Urinary bladder (tissue), 4 donors: ENCODE data around the gene FAM177A1. TPM values are rescaled to one million over a fixed set of nuclear protein-coding genes. Genes with fewer than 3 reads are reported as not detected.

Experiments
- DNase-seq: peaks from one replicate; pipeline ENCODE4 v3.0.0-alpha.2; 2015; ENCODE audit errors: extremely low spot score
- H3K27ac ChIP-seq: one replicate; pipeline ENCODE4 v1.5.1; 2013; ENCODE audit warnings: low read depth, mild to moderate bottlenecking, moderate library complexity
- H3K36me3 ChIP-seq: one replicate; pipeline ENCODE4 v1.6.1; 2013; ENCODE audit warnings: mild to moderate bottlenecking, moderate library complexity; ENCODE audit not compliant: insufficient read depth
- H3K4me1 ChIP-seq: one replicate; pipeline ENCODE4 v1.6.1; 2013; ENCODE audit warnings: mild to moderate bottlenecking, moderate library complexity; ENCODE audit not compliant: insufficient read depth
- H3K4me3 ChIP-seq: one replicate; pipeline ENCODE4 v1.5.1; 2013; ENCODE audit warnings: low read depth, low read length
- WGBS: extraction: QIAGEN DNeasy Blood & Tissue Kit; methylation state at CpG from one replicate; pipeline ENCODE4 v1.1.7; 2013; 5-methylcytosine and 5-hydroxymethylcytosine counted together
- polyA plus RNA-seq: library from polyadenylated mRNA; stranded (reverse); fragments of 200-250 nt; gene quantifications from one replicate; pipeline ENCODE4 v1.2.3, GENCODE V29; 2013
- total RNA-seq: library from RNA; depleted of rRNA; stranded (reverse); fragments of >200 nt; gene quantifications from one replicate; pipeline ENCODE4 v1.2.3, GENCODE V29; 2014
- donor health status: healthy with polysubstance abuse.
- donor health status: healthy.

Gene FAM177A1
- total and polyA plus RNA-seq, 2 donors, result 49.5 to 72.6 TPM

- Histone ChIP-seq H3K27ac (peak overlapping the region; percentile 98), H3K4me1 (no peaks in the 10 kb centered on the region), H3K36me3 (no peaks in the 10 kb centered on the region), H3K4me3 (peak overlapping the region; percentile 73)
- peak; percentile 45 for DNase-seq
- 6% methylated on average over 23 of the region's 23 CpGs for WGBS
These were observed 76.8 kb downstream of the FAM177A1 start for GRCh38 chr14:35122696-35123387.

GRCh38 chr14:35123388-35123703 lies 77.3 kb downstream of the FAM177A1 start:
- H3K36me3 ChIP-seq, result no peaks in the 10 kb centered on the region
- peak overlapping the region; percentile 73 for H3K4me3 ChIP-seq
- no peak overlapping the region for H3K27ac ChIP-seq
- DNase-seq, result no peak
- no peaks in the 10 kb centered on the region for H3K4me1 ChIP-seq
- WGBS, result 52% methylated on average over 3 of the region's 3 CpGs

- H3K36me3 ChIP-seq, result no peaks in the 10 kb centered on the region
These were observed 78.1 kb downstream of the FAM177A1 start for GRCh38 chr14:35124127-35124526.

More at GRCh38 chr14:35124127-35124526, 78.1 kb downstream of the FAM177A1 start:
- H3K4me1 ChIP-seq, result no peaks in the 10 kb centered on the region
- DNase-seq, result no peak
- H3K4me3 ChIP-seq, result no peak overlapping the region
- 97% methylated on average over 1 of the region's 1 CpG for WGBS
- H3K27ac ChIP-seq, result no peak overlapping the region

Other genes with a start within 250 kb of the FAM177A1 start
- 38.3 TPM for gene BAZ1A, start 170.9 kb upstream of the FAM177A1 start, total RNA-seq
- 14.8 TPM for gene BAZ1A, start 170.9 kb upstream of the FAM177A1 start, polyA plus RNA-seq
- gene SRP54, start 63.3 kb upstream of the FAM177A1 start, total RNA-seq, result 111 TPM
- 34.3 TPM for gene SRP54, start 63.3 kb upstream of the FAM177A1 start, polyA plus RNA-seq
- gene PPP2R3C, start 75.7 kb downstream of the FAM177A1 start, total RNA-seq, result 66.2 TPM
- 28.3 TPM for gene PPP2R3C, start 75.7 kb downstream of the FAM177A1 start, polyA plus RNA-seq
- 28.8 TPM for gene PRORP, start 76.3 kb downstream of the FAM177A1 start, total RNA-seq
- 12.4 TPM for gene PRORP, start 76.3 kb downstream of the FAM177A1 start, polyA plus RNA-seq
- 124 TPM for gene PSMA6, start 246.1 kb downstream of the FAM177A1 start, total RNA-seq
- 138 TPM for gene PSMA6, start 246.1 kb downstream of the FAM177A1 start, polyA plus RNA-seq